ENCODE results near the gene USP40. TPM values are rescaled to one million over a fixed set of nuclear protein-coding genes. Genes with fewer than 3 reads are reported as not detected.

USP40 gene
- total RNA-seq, 3 donors from 2014 or later: 30.6 to 32.7 (median 31.2) TPM

- intact Hi-C loops (cut with DNase I, micrococcal nuclease): no loop called here
- no peak overlapping the region for H3K4me3 ChIP-seq
- no peaks in the 10 kb centered on the region for H3K4me1 ChIP-seq (ENCODE audit: low read depth)
- TF ChIP-seq CTCF (IDR thresholded peaks at IDR 0.05): no peak
- peak; percentile 70 for ATAC-seq
- peak in 2 of 3 donors; percentile 46 to 73 for DNase-seq
- no peaks in the 10 kb centered on the region for H3K9me3 ChIP-seq
- no peaks in the 10 kb centered on the region for H3K36me3 ChIP-seq (ENCODE audit: low read depth)
These were observed 85.9 kb downstream of the USP40 start for GRCh38 chr2:233480490-233481202.

GRCh38 chr2:233479616-233480489 is 86.7 kb downstream of the USP40 start:
- no peak for TF ChIP-seq CTCF (IDR thresholded peaks at IDR 0.05)
- Histone ChIP-seq H3K9me3 (no peaks in the 10 kb centered on the region), H3K36me3 (ENCODE audit: low read depth) (no peaks in the 10 kb centered on the region), H3K4me3 (no peak overlapping the region), H3K4me1 (ENCODE audit: low read depth) (no peaks in the 10 kb centered on the region)
- intact Hi-C loops (cut with DNase I, micrococcal nuclease): no loop called here
- no peak for ATAC-seq
- DNase-seq: no peak

GRCh38 chr2:233477548-233478433 is 88.8 kb downstream of the USP40 start:
- no peak for DNase-seq
- H3K9me3 ChIP-seq: no peaks in the 10 kb centered on the region
- intact Hi-C loops (cut with DNase I, micrococcal nuclease): no loop called here
- H3K4me3 ChIP-seq: no peak overlapping the region
- no peak for ATAC-seq
- H3K4me1 ChIP-seq (ENCODE audit: low read depth): no peaks in the 10 kb centered on the region
- TF ChIP-seq CTCF (IDR thresholded peaks at IDR 0.05): no peak
- H3K36me3 ChIP-seq (ENCODE audit: low read depth): no peaks in the 10 kb centered on the region

GRCh38 chr2:233476651-233477547 is 89.7 kb downstream of the USP40 start:
- DNase-seq: no peak
- Histone ChIP-seq H3K4me1 (ENCODE audit: low read depth) (no peaks in the 10 kb centered on the region), H3K9me3 (no peaks in the 10 kb centered on the region), H3K36me3 (ENCODE audit: low read depth) (no peaks in the 10 kb centered on the region), H3K4me3 (no peak overlapping the region)
- intact Hi-C loops (cut with DNase I, micrococcal nuclease): no loop called here
- no peak for ATAC-seq
- no peak for TF ChIP-seq CTCF (IDR thresholded peaks at IDR 0.05)

- H3K9me3 ChIP-seq: no peaks in the 10 kb centered on the region
- DNase-seq: no peak
- intact Hi-C loops (cut with DNase I, micrococcal nuclease): no loop called here
- no peak for ATAC-seq
- H3K4me3 ChIP-seq: no peak overlapping the region
- no peak for TF ChIP-seq CTCF (IDR thresholded peaks at IDR 0.05)
- no peaks in the 10 kb centered on the region for H3K4me1 ChIP-seq (ENCODE audit: low read depth)
- peaks cover 2% of the 10 kb centered on the region for H3K36me3 ChIP-seq (ENCODE audit: low read depth)
These were observed 90.5 kb downstream of the USP40 start for GRCh38 chr2:233476063-233476410.

Data from mucosa of descending colon (tissue), 3 donors.